GM13976 (cell line): ENCODE measurements around the gene COPG2.
A peak's percentile ranks its signal among the peaks of the same experiment; 100 is the strongest.

Experiments
- DNase-seq: peaks from one replicate; pipeline ENCODE4 v3.0.0; 2012; ENCODE audit warnings: low spot score
- in situ Hi-C: fragments of 300-500 bp; cut with MboI; formaldehyde crosslinking; loops from one replicate; pipeline ENCODE4 v1.12.0; 2022; ENCODE audit warnings: low sequenced_read_pairs, mixed read lengths, inconsistent platforms; ENCODE audit not compliant: unreplicated experiment
- TF ChIP-seq, protein P1 (sequence below): IDR thresholded peaks from 2 replicates; pipeline ENCODE4 v1.5.1; 2012; ENCODE audit warnings: borderline replicate concordance, mild to moderate bottlenecking; ENCODE audit not compliant: insufficient read depth; ENCODE audit errors: extremely low read depth, missing control alignments, control extremely low read depth

The COPG2 gene

DNA sequence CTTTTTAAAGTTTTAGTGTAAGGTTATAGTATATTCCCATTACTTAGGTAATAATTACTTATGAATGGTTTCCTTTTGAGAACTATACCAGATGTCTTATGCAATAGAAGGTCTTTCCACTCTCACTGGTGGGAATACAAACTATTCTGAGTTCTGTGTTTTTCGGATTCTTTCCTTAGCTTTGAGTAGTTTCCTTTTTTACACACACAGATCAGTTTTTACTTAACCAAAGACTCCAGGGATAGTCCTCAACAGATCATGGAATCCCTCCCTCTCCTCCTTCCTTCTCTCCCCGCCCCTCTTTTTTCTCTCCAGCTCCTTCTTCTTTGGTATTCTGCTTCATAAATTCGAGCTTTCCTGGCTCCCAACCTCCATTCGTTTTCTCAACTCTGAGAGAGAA is 13.3 kb downstream of the COPG2 start:
- DNase-seq: no peak
- TF ChIP-seq, protein P1, sequence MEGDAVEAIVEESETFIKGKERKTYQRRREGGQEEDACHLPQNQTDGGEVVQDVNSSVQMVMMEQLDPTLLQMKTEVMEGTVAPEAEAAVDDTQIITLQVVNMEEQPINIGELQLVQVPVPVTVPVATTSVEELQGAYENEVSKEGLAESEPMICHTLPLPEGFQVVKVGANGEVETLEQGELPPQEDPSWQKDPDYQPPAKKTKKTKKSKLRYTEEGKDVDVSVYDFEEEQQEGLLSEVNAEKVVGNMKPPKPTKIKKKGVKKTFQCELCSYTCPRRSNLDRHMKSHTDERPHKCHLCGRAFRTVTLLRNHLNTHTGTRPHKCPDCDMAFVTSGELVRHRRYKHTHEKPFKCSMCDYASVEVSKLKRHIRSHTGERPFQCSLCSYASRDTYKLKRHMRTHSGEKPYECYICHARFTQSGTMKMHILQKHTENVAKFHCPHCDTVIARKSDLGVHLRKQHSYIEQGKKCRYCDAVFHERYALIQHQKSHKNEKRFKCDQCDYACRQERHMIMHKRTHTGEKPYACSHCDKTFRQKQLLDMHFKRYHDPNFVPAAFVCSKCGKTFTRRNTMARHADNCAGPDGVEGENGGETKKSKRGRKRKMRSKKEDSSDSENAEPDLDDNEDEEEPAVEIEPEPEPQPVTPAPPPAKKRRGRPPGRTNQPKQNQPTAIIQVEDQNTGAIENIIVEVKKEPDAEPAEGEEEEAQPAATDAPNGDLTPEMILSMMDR: no peak
- in situ Hi-C loops: no loop called here

DNA sequence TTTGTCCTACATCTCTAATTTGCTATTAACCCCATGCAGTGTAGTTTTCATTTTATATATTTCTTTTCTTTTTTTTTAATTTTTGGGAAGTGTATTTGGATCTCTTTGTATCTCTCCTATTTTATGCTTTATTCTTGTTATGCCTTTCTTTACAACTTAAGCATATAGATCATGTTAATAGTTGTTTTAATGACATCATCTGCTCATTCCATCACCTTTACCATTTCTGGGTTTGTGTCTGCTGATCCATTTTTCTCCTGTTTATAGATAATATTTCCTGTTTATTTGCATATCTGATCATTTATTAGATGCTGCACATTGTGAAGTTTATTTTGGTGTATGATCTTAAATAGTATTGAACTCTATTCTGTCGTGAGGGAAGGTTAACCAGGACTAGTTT is 13.7 kb downstream of the COPG2 start:
- TF ChIP-seq, protein P1: no peak
- DNase-seq: no peak
- in situ Hi-C loops: no loop called here

DNA sequence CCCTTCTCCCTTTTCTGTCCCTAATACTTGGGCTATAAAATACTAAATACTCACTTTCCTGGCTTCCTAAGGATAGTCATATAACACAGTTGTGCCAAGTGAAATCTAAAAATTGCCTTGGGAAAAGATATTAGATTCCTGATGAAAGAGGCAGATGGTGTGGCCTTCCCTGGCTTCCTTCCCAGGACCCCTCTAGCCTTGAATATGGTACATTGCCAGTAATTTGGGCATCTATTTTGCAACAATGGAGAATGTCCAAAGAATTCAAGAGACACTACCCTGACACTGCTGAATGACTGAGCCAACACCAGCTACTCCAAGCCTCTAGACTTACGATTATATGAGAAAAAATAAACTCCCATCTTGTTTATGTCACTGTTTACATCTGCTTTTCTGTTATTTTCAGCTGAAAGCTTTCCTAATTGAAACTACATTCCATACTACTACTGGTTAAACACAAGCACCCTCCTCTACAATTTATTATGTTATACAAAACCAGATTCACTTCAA is 17.9 kb downstream of the COPG2 start:
- in situ Hi-C loops: no loop called here
- DNase-seq: no peak
- TF ChIP-seq, protein P1: no peak

DNA sequence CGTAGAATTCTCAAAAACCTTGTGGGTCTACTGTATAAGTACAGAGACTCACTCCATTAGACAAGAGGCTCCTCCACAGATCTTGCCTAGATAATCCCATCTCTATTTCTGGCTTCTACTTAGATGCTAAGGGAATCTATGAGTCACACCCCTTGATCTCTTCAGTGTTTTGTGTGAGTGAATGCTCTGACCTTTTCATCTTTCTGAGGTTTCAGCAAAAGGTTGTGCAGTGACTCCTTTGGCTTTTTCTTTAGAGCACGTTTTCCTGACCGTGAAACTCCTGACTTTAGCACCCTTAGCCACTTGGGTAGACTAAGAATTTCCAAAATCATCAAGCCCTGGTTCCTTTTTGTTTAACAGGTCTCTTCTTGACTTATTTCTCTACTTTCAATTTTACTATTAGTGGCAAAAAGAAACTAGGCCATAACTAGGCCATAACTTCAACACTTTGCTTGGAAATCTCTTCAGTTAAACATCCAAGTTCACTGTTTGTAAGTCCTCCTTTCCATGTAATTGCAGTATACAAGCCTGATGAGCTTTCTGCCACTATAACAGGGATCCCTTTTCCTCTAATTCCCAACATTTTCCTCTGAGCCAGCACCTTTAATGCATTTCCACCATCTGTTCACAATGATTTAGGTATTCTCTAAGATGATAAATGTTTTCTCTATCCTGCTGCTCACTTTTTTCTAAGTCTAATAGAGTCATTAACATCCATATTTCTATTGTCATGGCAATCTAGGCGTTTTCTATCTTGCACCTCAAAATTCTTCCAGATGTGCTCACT is 19.4 kb downstream of the COPG2 start:
- TF ChIP-seq, protein P1: no peak
- in situ Hi-C loops: no loop called here
- DNase-seq: peak; percentile 62

DNA sequence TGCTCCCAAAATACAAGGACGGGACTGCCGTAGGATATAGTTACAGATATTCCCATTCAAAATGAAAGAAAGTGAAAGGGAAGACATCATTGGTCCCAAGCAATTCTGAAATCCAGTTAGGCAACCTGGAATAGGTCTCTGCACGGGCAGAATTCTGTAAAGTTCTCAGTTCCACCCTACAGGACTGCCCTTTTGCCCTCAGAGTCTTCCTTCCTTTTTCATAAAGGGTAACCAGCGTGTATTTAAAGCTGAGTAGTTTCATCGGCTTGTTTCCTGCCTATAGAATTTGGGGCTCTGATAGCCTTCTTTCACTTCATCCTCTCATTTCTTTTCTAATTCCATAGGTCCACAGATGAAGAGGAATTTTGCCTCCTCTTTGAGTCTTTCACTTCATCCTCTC is 20.0 kb downstream of the COPG2 start:
- in situ Hi-C loops: no loop called here
- TF ChIP-seq, protein P1: no peak
- no peak for DNase-seq

DNA sequence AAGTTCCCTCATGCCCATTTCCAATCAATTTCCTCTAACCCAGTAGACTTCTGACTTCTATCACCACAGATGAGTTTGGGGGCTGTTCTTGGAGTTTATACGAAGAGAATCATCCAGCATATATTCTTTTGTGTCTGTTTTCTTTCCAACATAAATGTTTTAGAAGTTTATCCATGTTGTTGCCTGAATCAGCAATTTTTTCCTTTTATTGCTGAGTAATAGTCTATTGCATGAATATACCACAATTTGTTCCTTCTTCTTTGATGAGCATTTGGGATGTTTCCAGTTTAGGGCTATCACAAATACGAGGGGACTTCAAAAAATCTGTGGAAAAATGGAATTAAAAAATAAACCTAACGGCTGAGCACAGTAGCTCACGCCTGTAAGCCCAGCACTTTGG is 26.2 kb downstream of the COPG2 start:
- TF ChIP-seq, protein P1: no peak
- in situ Hi-C loops: no loop called here
- no peak for DNase-seq
